HepG2 (cell line): ENCODE measurements around the gene PEPD. TPM values are rescaled to one million over a fixed set of nuclear protein-coding genes. Genes with fewer than 3 reads are reported as not detected.

Experiments used
- ATAC-seq: fragments of 200-7000 bp; cut with Tn5 transposase; 3 replicates; pipeline ENCODE4 v1.9.1; 2020; ENCODE audit warnings: mild to moderate bottlenecking, moderate library complexity
- BruUV-seq: library from RNA; stranded (reverse); fragments of 400-500 nt; replicated peaks from 2 replicates; lab custom pipeline; 2021; lab: Mats Ljungman, UMichigan
- CTCF ChIA-PET: fragments of 300-600 bp; formaldehyde crosslinking; extraction: SDS; loops from one replicate; lab custom pipeline; 2021; ENCODE audit warnings: low total read pairs, inconsistent platforms, low intra/inter-chr PET ratio; lab: Yijun Ruan, JAX
- POLR2A ChIA-PET: fragments of 350-600 bp; sonication (Branson Sonifier 250); formaldehyde crosslinking; loops from one replicate; lab custom pipeline; 2020; ENCODE audit warnings: antibody characterized with exemption, inconsistent platforms; lab: Yijun Ruan, JAX
- DNase-seq: peaks from one replicate; pipeline ENCODE4 v3.0.0-alpha.2; 2015; ENCODE audit warnings: low spot score
- FAIRE-seq: peaks from 3 replicates; lab custom pipeline; 2011; peaks lifted over from hg19 to GRCh38; lab: Jason Lieb, UNC
- H2AFZ ChIP-seq: one replicate; pipeline ENCODE4 v1.6.1; 2011; ENCODE audit warnings: low read length, inconsistent platforms
- H3K27ac ChIP-seq: fragments of 300-600 bp; 3 replicates; pipeline ENCODE4 v1.8.0; 2011; ENCODE audit warnings: mixed run types, mild to moderate bottlenecking, mixed read lengths, low read length, inconsistent platforms; ENCODE audit not compliant: insufficient read depth; ENCODE audit errors: extremely low read length
- H3K27me3 ChIP-seq, 2 experiments: fragments of 200-600 bp in 1 of 2; 2 replicates in 1 of 2; 3 replicates in 1 of 2; pipeline versions ENCODE4 v1.6.0 to v1.8.0; 2011; ENCODE audit warnings: low read length in 2 of 2, mild to moderate bottlenecking in 2 of 2, moderate library complexity in 2 of 2, inconsistent platforms in 1 of 2; ENCODE audit not compliant: insufficient read depth in 2 of 2, control insufficient read depth in 1 of 2
- H3K36me3 ChIP-seq, 2 experiments: fragments of 200-600 bp in 1 of 2; replicated peaks in 1 of 2; 2 replicates in 1 of 2; 3 replicates in 1 of 2; pipeline versions ENCODE4 v1.5.1 to v1.8.0; 2011; ENCODE audit warnings: low read length in 2 of 2, inconsistent platforms in 1 of 2; ENCODE audit not compliant: insufficient read depth in 2 of 2, control insufficient read depth in 1 of 2
- H3K4me1 ChIP-seq: 2 replicates; pipeline ENCODE4 v1.5.1; 2012; ENCODE audit warnings: low read length, inconsistent platforms; ENCODE audit not compliant: insufficient read depth
- H3K4me2 ChIP-seq: 2 replicates; pipeline ENCODE4 v1.6.0; 2011; ENCODE audit warnings: low read depth, low read length, inconsistent platforms
- H3K4me3 ChIP-seq, 3 experiments: fragments of 200-600 bp in 1 of 3; sonication (generic), shearing (Covaris generic) in 1 of 3; replicated peaks in 1 of 3; 2 replicates each; pipeline ENCODE4 v1.5.1; 2011 to 2016; ENCODE audit warnings: low read length in 3 of 3, inconsistent platforms in 2 of 3, low read depth in 2 of 3, mild to moderate bottlenecking in 2 of 3, control low read depth in 1 of 3, mixed read lengths in 1 of 3; ENCODE audit not compliant: insufficient read depth in 1 of 3
- H3K79me2 ChIP-seq: one replicate; pipeline ENCODE4 v1.6.1; 2011; ENCODE audit warnings: low read length, inconsistent platforms; ENCODE audit not compliant: insufficient read depth
- H3K9ac ChIP-seq: 2 replicates; pipeline ENCODE4 v1.6.0; 2011; ENCODE audit warnings: mild to moderate bottlenecking, low read depth, low read length, inconsistent platforms; ENCODE audit not compliant: insufficient read depth
- H3K9me3 ChIP-seq: 2 replicates; pipeline ENCODE4 v1.5.1; 2012; ENCODE audit warnings: mild to moderate bottlenecking, low read length
- H4K20me1 ChIP-seq: 2 replicates; pipeline ENCODE4 v1.6.0; 2011; ENCODE audit warnings: inconsistent platforms, mild to moderate bottlenecking, low read length, moderate library complexity; ENCODE audit not compliant: insufficient read depth
- ATF7-NPFF ChIP-seq: sonication (generic); formaldehyde crosslinking; IDR thresholded peaks from 2 replicates; pipeline ENCODE4 v1.8.1; 2023; ENCODE audit warnings: mild to moderate bottlenecking, low read depth, missing genetic modification reagents, moderate library complexity
- ELF3 ChIP-seq: IDR thresholded peaks from 2 replicates; pipeline ENCODE4 v1.6.1; 2016; ENCODE audit warnings: missing genetic modification reagents, missing compliant biosample characterization
- NFKB2 ChIP-seq: sonication (generic); formaldehyde crosslinking; IDR thresholded peaks from 2 replicates; pipeline ENCODE4 v1.4.0; 2020; ENCODE audit warnings: missing genetic modification reagents, borderline replicate concordance
- PTBP1 ChIP-seq: fragments of 200-400 bp; formaldehyde crosslinking; IDR thresholded peaks from 2 replicates; pipeline ENCODE4 v1.6.1; 2018; ENCODE audit warnings: low read length, low read depth; ENCODE audit not compliant: poor library complexity, severe bottlenecking
- RBFOX2 ChIP-seq: fragments of 200-400 bp; formaldehyde crosslinking; IDR thresholded peaks from 2 replicates; pipeline ENCODE4 v1.6.1; 2017; ENCODE audit warnings: low read depth, mild to moderate bottlenecking, low read length
- SRSF4 ChIP-seq: fragments of 200-400 bp; formaldehyde crosslinking; IDR thresholded peaks from one replicate; pipeline ENCODE4 v1.6.1; 2018; ENCODE audit warnings: mild to moderate bottlenecking, low read depth, low read length, moderate library complexity; ENCODE audit not compliant: poor library complexity, severe bottlenecking
- TERF1 ChIP-seq: sonication (generic); formaldehyde crosslinking; IDR thresholded peaks from 2 replicates; pipeline ENCODE4 v1.8.0; 2022; ENCODE audit warnings: mild to moderate bottlenecking, missing genetic modification reagents, moderate library complexity
- ZNF232 ChIP-seq: sonication (generic); formaldehyde crosslinking; IDR thresholded peaks from 2 replicates; pipeline ENCODE4 v1.4.0; 2020; ENCODE audit warnings: missing genetic modification reagents, borderline replicate concordance
- ZNF574 ChIP-seq: sonication (generic); formaldehyde crosslinking; IDR thresholded peaks from 2 replicates; pipeline ENCODE4 v1.4.0; 2020; ENCODE audit warnings: missing genetic modification reagents
- ZNF605 ChIP-seq: sonication (generic); formaldehyde crosslinking; IDR thresholded peaks from 2 replicates; pipeline ENCODE4 v1.8.0; 2022; ENCODE audit warnings: mild to moderate bottlenecking, missing genetic modification reagents
- WGBS: methylation state at CpG from one replicate; pipeline ENCODE4 v1.1.6; 2017; ENCODE audit warnings: low lambda C conversion rate; 5-methylcytosine and 5-hydroxymethylcytosine counted together
- in situ Hi-C: cut with HindIII; loops from 2 replicates; pipeline ENCODE4 v1.10.0; 2017; ENCODE audit warnings: low pct_unique_long_range_greater_than_20kb; ENCODE audit not compliant: extremely low pct_ligation_motif_present
- intact Hi-C: fragments of 100-400 bp; cut with micrococcal nuclease; formaldehyde crosslinking; loops from one replicate; pipeline ENCODE4 v1.10.0; 2022; ENCODE audit not compliant: unreplicated experiment
- polyA plus RNA-seq, 8 experiments: library from polyadenylated mRNA; depleted of rRNA in 3 of 8; stranded (reverse) in 7 of 8; unstranded in 1 of 8; fragments of >200 nt; fragmentation: Illumina TruSeq in 4 of 8; extraction: Trizol in 4 of 8; gene quantifications; 2 replicates each; pipeline versions ENCODE4 v1.2.1 to v1.2.3, GENCODE V29; 2011 to 2016; ENCODE audit warnings: low read depth in 4 of 8, missing spikeins in 1 of 8, mixed read lengths in 1 of 8; ENCODE audit not compliant: insufficient read depth in 1 of 8
- total RNA-seq, 5 experiments: library from RNA; depleted of rRNA; stranded (reverse); fragments of >200 nt; fragmentation: Illumina TruSeq; extraction: Trizol; gene quantifications; 2 replicates each; pipeline ENCODE4 v1.2.3, GENCODE V29; 2016; ENCODE audit warnings: low read depth in 1 of 5

Gene PEPD
- total and polyA plus RNA-seq, 2 of the 13 experiments (the other 11 are each of a cell fraction or from before 2014, with no cell fraction given): 60.7 to 75.1 TPM

DNA sequence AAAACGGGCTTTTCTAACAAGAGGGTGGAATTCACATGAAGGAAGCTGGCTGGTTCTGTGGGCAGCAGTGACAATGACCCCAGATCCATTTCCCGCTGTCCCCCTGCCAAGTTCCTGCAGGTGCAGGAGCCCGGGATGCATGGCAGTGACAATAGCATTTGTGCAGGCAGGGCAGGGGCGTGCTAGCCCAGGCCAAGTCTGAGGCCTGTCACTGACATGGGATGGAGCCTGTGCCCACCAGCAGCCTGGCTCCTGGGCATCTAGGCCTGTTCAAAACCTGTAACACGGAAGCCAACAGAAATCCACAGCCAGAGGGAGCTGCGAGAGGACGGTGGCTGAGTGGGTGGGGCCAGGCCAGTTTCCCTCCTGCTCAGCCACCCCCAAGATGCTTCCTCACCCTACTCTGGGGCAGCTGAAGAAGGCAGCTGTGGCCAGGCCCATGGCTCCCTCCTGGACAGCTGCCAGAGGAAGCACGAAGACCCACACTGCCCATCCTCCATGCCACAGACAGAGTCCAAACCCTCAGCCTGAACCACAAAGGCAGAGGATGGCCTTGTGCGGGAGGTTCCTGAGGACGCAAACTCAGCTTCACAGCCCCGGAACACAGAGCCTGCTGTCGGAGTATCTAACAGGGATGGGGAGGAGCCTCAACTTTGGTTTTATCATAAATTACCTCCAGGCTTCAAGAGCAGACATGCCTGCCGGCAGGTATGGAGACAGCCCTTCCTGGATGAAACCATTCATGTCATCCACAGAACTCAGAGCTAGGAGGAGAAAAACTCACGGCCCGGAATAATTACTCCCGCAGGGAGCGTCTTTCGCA lies 74.0 kb downstream of the PEPD start:
- FAIRE-seq (no peak), DNase-seq (no peak)
- Histone ChIP-seq H3K4me1 (no peaks in the 10 kb centered on the region), H4K20me1 (no peaks in the 10 kb centered on the region), H3K4me3 (no peak overlapping the region), H3K9ac (no peak overlapping the region), H2AFZ (no peak overlapping the region), H3K27ac (no peak overlapping the region)
- WGBS: 85% methylated on average over 13 of the region's 18 CpGs
- ChIA-PET POLR2A (no interaction called here), CTCF (no interaction called here)
- in situ Hi-C loops: no loop called here
- BruUV-seq: no TSS peak
- TF ChIP-seq SRSF4: no peak
- TF ChIP-seq ATF7-NPFF (CRISPR knock-in tag): no peak
- no peak for TF ChIP-seq RBFOX2
- TF ChIP-seq ZNF605 (CRISPR knock-in tag): no peak
- no peak for TF ChIP-seq PTBP1
- TF ChIP-seq ELF3 (CRISPR knock-in tag): no peak
- TF ChIP-seq ZNF574 (CRISPR knock-in tag): no peak
- no peak for TF ChIP-seq ZNF232 (CRISPR knock-in tag)
- TF ChIP-seq NFKB2 (CRISPR knock-in tag): no peak
- TF ChIP-seq TERF1 (CRISPR knock-in tag): no peak
- TF ChIP-seq, all 625 proteins: peak for 0
- ATAC-seq: no peak
- Histone ChIP-seq H3K4me2 (no peak overlapping the region), H3K79me2 (no peaks in the 10 kb centered on the region), H3K36me3 (peaks cover 4 to 5% of the 10 kb centered on the region in 2 experiments; a peak in 2 of 5 replicates), H3K27me3 (no peaks in the 10 kb centered on the region), H3K9me3 (no peaks in the 10 kb centered on the region)
- intact Hi-C loops: no loop called here
